PC-3 (cell line): ENCODE data around the gene DNM1. TPM values are rescaled to one million over a fixed set of nuclear protein-coding genes. Genes with fewer than 3 reads are reported as not detected.

Experiments
- ATAC-seq: fragments of 200-7000 bp; cut with Tn5 transposase; 2 replicates; pipeline ENCODE4 v1.9.1; 2020; ENCODE audit warnings: mild to moderate bottlenecking, moderate library complexity
- BruUV-seq: library from RNA; stranded (reverse); fragments of 400-500 nt; replicated peaks from 2 replicates; lab custom pipeline; 2021; lab: Mats Ljungman, UMichigan
- CTCF ChIA-PET: fragments of 300-600 bp; sonication (Branson Sonifier 250); formaldehyde crosslinking; loops from one replicate; lab custom pipeline; 2022; ENCODE audit warnings: antibody characterized with exemption; lab: Charles Lee
- POLR2A ChIA-PET: fragments of 300-600 bp; sonication (Branson Sonifier 250); formaldehyde crosslinking; loops from one replicate; lab custom pipeline; 2022; ENCODE audit warnings: antibody characterized with exemption; ENCODE audit not compliant: unreplicated experiment; lab: Charles Lee
- DNase-seq: peaks from one replicate; pipeline ENCODE4 v3.0.0-alpha.2; 2015
- H2AFZ ChIP-seq: fragments of 300-600 bp; sonication (generic); 2 replicates; pipeline ENCODE4 v1.6.0; 2016; ENCODE audit warnings: antibody characterized with exemption, low read length
- H3F3A ChIP-seq: fragments of 300-600 bp; sonication (generic); one replicate; pipeline ENCODE4 v1.6.0; 2017; ENCODE audit warnings: antibody characterized with exemption, low read length, control low read depth, mild to moderate bottlenecking; ENCODE audit not compliant: unreplicated experiment
- H3K27ac ChIP-seq: fragments of 300-600 bp; sonication (generic); 2 replicates; pipeline ENCODE4 v1.5.1; 2016; ENCODE audit warnings: mild to moderate bottlenecking, low read length
- H3K27me3 ChIP-seq: fragments of 300-600 bp; sonication (generic); 2 replicates; pipeline ENCODE4 v1.6.1; 2016; ENCODE audit warnings: low read length, mixed read lengths
- H3K36me3 ChIP-seq: fragments of 300-600 bp; sonication (generic); 2 replicates; pipeline ENCODE4 v1.6.1; 2016; ENCODE audit warnings: low read depth, mixed run types, low read length, mixed read lengths
- H3K4me1 ChIP-seq: fragments of 300-600 bp; sonication (generic); 2 replicates; pipeline ENCODE4 v1.5.1; 2016; ENCODE audit warnings: low read length; ENCODE audit not compliant: insufficient read depth
- H3K4me2 ChIP-seq: fragments of 300-600 bp; sonication (generic); 2 replicates; pipeline ENCODE4 v1.6.0; 2016; ENCODE audit warnings: low read length
- H3K4me3 ChIP-seq: fragments of 300-600 bp; sonication (generic); 2 replicates; pipeline ENCODE4 v1.5.1; 2016; ENCODE audit warnings: mild to moderate bottlenecking, low read length, mixed read lengths
- H3K79me2 ChIP-seq: fragments of 300-600 bp; sonication (generic); 2 replicates; pipeline ENCODE4 v1.6.1; 2017; ENCODE audit warnings: low read length, mixed read lengths
- H3K9ac ChIP-seq: fragments of 300-600 bp; sonication (generic); 2 replicates; pipeline ENCODE4 v1.6.0; 2016; ENCODE audit warnings: mild to moderate bottlenecking, low read length
- H3K9me2 ChIP-seq: fragments of 300-600 bp; sonication (generic); replicated peaks from 2 replicates; pipeline ENCODE4 v1.6.1; 2016; ENCODE audit warnings: mixed run types, low read length, mixed read lengths
- H3K9me3 ChIP-seq: fragments of 300-600 bp; sonication (generic); 2 replicates; pipeline ENCODE4 v1.6.1; 2016; ENCODE audit warnings: low read length, mixed read lengths
- H4K20me1 ChIP-seq: fragments of 300-600 bp; sonication (generic); 2 replicates; pipeline ENCODE4 v1.6.1; 2016; ENCODE audit warnings: low read length, mixed read lengths
- EZH2 ChIP-seq: fragments of 300-600 bp; sonication (generic); IDR thresholded peaks from one replicate; pipeline ENCODE4 v1.6.1; 2017; ENCODE audit warnings: antibody characterized with exemption, mild to moderate bottlenecking, low read length; ENCODE audit not compliant: unreplicated experiment
- EZH2phosphoT487 ChIP-seq: fragments of 300-600 bp; sonication (generic); IDR thresholded peaks from 2 replicates; pipeline ENCODE4 v1.6.1; 2018; ENCODE audit warnings: mild to moderate bottlenecking, antibody characterized with exemption, low read length, borderline replicate concordance
- intact Hi-C: fragments of 100-400 bp; cut with micrococcal nuclease; formaldehyde crosslinking; loops from 2 replicates; pipeline ENCODE4 v1.9.0; 2023
- total RNA-seq: library from RNA; depleted of rRNA; stranded (reverse); fragments of >200 nt; gene quantifications from 2 replicates; pipeline ENCODE4 v1.2.3, GENCODE V29; 2014
- TF ChIP-seq, protein P1 (sequence below): fragments of 300-600 bp; sonication (generic); conservative IDR thresholded peaks from 2 replicates; pipeline ENCODE4 v1.5.1; 2017; ENCODE audit warnings: antibody characterized with exemption, low read depth, mild to moderate bottlenecking, low read length

The DNM1 gene
- total RNA-seq, 1 experiment from 2014 or later: 24.1 TPM

- Histone ChIP-seq H3F3A (no peaks in the 10 kb centered on the region), H3K4me1 (no peaks in the 10 kb centered on the region), H2AFZ (no peak overlapping the region), H3K4me2 (no peak overlapping the region), H4K20me1 (no peaks in the 10 kb centered on the region), H3K27me3 (no peaks in the 10 kb centered on the region), H3K9me3 (no peaks in the 10 kb centered on the region), H3K4me3 (no peak overlapping the region), H3K36me3 (no peaks in the 10 kb centered on the region), H3K9ac (no peak overlapping the region), H3K27ac (no peak overlapping the region), H3K9me2 (no peaks in the 10 kb centered on the region), H3K79me2 (no peaks in the 10 kb centered on the region)
- ChIA-PET CTCF (no interaction called here), POLR2A (interaction anchor here (0.7 kb wide), 1 partner anchor 58 kb away, joined by 11 read pairs; no protein-coding TSS in a partner anchor)
- intact Hi-C loops: no loop called here
- ATAC-seq (no peak), DNase-seq (no peak)
- BruUV-seq: no TSS peak
- TF ChIP-seq EZH2 (no peak), EZH2phosphoT487 (no peak)
- TF ChIP-seq, protein P1, sequence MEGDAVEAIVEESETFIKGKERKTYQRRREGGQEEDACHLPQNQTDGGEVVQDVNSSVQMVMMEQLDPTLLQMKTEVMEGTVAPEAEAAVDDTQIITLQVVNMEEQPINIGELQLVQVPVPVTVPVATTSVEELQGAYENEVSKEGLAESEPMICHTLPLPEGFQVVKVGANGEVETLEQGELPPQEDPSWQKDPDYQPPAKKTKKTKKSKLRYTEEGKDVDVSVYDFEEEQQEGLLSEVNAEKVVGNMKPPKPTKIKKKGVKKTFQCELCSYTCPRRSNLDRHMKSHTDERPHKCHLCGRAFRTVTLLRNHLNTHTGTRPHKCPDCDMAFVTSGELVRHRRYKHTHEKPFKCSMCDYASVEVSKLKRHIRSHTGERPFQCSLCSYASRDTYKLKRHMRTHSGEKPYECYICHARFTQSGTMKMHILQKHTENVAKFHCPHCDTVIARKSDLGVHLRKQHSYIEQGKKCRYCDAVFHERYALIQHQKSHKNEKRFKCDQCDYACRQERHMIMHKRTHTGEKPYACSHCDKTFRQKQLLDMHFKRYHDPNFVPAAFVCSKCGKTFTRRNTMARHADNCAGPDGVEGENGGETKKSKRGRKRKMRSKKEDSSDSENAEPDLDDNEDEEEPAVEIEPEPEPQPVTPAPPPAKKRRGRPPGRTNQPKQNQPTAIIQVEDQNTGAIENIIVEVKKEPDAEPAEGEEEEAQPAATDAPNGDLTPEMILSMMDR: no peak
These were observed 40.2 kb downstream of the DNM1 start for GRCh38 chr9:128243215-128244018.

- intact Hi-C loops: no loop called here
- CTCF ChIA-PET: no interaction called here
- no peaks in the 10 kb centered on the region for H3K9me2 ChIP-seq
- no peak overlapping the region for H2AFZ ChIP-seq
- no peak overlapping the region for H3K4me3 ChIP-seq
- H3K4me1 ChIP-seq: no peaks in the 10 kb centered on the region
- H3F3A ChIP-seq: no peaks in the 10 kb centered on the region
- H3K27me3 ChIP-seq: no peaks in the 10 kb centered on the region
- TF ChIP-seq EZH2phosphoT487 (no peak), EZH2 (no peak)
- no peak overlapping the region for H3K9ac ChIP-seq
- BruUV-seq: no TSS peak
- no peaks in the 10 kb centered on the region for H4K20me1 ChIP-seq
- POLR2A ChIA-PET: no interaction called here
- ATAC-seq (no peak), DNase-seq (no peak)
- no peak overlapping the region for H3K27ac ChIP-seq
- H3K79me2 ChIP-seq: no peaks in the 10 kb centered on the region
- no peaks in the 10 kb centered on the region for H3K9me3 ChIP-seq
- H3K4me2 ChIP-seq: no peak overlapping the region
- no peaks in the 10 kb centered on the region for H3K36me3 ChIP-seq
These were observed 41.1 kb downstream of the DNM1 start for GRCh38 chr9:128244091-128244836.

DNA sequence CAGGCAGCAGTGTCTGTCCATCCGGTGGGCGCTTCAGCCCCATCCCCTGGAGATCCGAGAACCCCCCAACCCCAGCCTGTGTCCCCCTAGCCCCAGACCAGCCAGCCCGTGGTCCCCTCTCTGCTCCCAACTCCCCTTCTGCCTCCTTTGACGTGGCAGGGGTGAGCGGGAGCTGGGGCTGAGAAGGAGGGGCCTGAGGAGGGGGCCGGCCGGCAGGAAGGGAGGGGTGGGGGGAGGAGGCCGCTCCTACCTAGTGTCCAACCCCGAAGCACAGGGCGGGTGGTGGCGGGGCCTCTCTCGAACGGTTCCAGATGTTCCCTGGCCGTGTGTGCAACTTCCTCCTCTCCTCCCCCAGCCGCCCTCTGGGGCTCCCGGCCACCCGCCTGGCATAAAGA, 41.7 kb downstream of the DNM1 start:
- DNase-seq (no peak), ATAC-seq (no peak)
- intact Hi-C loops: no loop called here
- Histone ChIP-seq H3K4me3 (no peak overlapping the region), H3K4me1 (no peaks in the 10 kb centered on the region), H2AFZ (no peak overlapping the region), H3K9ac (no peak overlapping the region), H3F3A (no peaks in the 10 kb centered on the region), H3K9me2 (no peaks in the 10 kb centered on the region), H3K27ac (no peak overlapping the region), H4K20me1 (no peaks in the 10 kb centered on the region), H3K27me3 (no peaks in the 10 kb centered on the region), H3K4me2 (no peak overlapping the region), H3K79me2 (no peaks in the 10 kb centered on the region), H3K36me3 (no peaks in the 10 kb centered on the region), H3K9me3 (no peaks in the 10 kb centered on the region)
- BruUV-seq: no TSS peak
- TF ChIP-seq EZH2phosphoT487: no peak
- no peak for TF ChIP-seq EZH2
- TF ChIP-seq, protein P1: no peak
- ChIA-PET POLR2A (no interaction called here), CTCF (no interaction called here)
